UCSD-AML1 (cell line): ENCODE measurements around the gene TTC34.

Experiments
- DNase-seq: peaks from one replicate; lab custom pipeline; 2025; ENCODE audit not compliant: unreplicated experiment; lab: John Stamatoyannopoulos, UW

The TTC34 gene

DNA sequence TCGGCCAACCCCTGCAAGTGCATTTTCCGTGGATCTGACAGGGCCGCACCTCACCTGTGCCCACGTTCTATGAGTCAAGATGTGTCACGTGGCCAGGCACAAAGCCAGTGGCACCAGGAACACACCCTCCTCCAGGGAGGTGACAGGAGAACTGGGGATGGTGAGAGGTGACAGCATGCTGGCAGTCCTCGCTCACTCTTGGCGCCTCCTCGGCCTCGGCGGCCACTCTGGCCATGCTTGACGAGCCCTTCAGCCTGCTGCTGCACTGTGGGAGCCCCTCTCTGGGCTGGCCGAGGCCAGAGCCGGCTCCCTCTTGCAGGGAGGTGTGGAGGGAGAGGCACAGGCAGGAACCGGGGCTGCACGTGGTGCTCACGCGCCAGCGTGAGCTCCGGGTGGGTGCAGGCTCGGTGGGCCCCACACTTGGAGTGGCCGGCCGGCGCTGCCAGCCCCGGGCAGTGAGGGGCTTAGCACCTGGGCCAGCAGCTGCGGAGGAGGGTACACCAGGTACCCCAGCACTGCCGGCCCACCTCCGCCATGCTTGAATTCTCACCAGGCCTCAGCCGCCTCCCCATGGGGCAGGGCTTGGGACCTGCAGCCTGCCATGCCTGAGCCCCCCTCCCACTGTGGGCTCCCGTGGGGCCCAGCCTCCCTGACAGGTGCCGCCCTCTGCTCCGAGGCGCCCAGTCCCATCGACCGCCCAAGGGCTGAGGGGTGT lies 11.6 kb upstream of the TTC34 start:
- DNase-seq, result no peak

DNA sequence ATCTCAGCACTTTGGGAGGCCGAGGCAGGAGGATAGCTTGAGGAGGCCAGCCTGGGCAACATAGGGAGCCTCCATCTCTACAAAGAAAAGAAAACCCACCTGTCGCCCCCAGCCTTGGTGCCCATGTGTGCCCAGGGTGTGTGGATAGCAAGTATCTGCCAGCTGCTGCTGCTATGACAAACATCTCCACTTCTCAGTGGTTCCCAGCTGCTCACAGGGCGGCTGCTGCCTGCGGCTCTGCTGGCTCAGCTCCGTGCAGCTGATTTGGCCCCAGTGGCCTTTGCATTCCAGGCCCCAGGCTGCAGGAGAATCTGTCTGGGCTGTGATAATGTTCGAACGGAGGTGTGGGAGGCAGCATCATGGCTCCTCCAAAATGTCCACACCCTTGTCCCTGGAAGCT lies 10.6 kb upstream of the TTC34 start:
- DNase-seq, result no peak

DNA sequence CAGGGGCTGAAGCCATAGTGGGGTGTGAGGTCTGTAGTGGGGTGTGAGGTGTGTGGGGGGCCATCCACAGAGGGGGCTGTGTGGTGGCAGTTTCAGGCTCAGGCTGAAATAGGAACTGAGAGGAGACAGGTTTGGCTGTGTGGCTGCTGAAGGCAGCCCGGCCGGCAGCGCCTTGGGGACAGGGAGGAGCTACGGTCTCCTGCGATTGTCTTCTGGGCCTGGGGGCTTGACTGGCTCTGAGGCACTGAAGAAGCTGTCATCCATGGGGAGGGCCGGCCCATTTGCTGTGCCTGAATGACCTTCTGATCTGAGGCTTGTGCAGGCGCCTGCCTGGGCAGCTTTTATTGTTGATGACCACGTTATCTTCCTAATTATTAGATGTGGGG lies 10.0 kb upstream of the TTC34 start:
- no peak for DNase-seq

DNA sequence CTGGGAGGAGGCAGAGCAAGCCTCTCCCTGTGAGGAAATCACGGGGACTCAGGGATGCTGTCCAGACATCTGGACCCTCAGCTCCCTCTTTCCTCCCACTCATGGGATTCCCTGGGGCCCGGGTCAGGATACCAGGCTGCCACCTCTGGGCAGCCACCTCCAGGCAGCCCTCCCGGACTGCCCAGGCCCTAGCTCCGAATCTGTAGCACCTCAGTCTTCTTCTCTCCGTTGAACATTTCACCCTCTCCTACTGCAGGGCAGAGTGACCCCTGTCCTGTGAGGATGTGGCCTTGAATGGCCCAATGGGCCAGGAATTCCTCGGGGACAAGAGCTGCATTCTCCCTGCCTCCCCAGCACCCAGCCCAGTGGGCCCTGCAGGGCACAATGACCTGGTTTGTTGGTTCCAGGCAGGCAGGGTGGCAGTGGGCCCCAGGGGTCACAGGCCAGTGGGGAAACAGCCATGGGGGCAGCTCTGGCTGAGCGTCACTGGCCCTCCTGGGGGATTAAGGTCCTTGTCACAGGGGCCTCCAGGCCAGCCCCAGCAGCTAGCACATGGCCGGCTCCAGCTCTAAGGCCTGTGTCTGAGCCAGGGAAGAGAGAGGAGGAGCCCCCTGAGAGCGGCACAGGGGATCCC lies 9.5 kb upstream of the TTC34 start:
- no peak for DNase-seq

DNA sequence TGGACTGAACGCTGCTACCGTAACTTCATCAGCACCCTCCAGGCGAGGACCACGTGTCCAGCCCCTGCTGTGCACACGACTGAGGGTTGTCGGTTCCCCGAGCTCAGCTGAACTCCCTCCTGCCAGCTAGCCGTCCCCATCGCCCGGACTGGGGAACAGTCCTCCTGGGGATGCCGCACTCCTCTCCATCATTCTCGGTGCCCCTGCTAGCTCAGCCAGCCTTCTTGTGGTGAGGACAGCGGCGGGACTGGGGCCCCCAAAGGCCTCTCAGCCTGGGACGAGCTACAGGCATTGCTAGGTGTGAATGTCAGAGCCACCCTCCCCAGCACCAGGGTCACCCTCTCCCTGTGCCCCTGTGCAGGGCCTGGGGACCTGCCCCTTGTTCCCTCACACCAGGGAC lies 8.8 kb upstream of the TTC34 start:
- DNase-seq, result no peak

DNA sequence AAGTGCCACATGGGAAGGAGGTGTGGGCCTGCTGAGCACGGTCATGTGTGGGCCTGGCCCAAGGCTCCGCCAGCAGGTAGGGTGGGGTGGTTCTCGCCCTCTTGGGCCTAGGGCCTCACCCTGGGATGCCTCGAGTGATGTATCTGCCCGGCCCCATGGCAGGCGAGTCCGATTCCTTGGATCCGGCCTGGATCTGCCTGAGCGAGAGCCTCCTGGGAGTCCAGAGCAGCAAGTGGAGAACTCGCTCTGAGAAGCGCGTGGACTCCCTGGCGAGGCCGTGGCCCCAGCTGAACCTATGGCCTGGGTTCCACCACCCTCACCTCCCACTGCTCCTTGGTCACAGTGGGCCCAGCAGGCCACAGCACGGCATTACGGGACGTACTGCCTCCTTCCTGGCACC lies 8.2 kb upstream of the TTC34 start:
- DNase-seq, result no peak

DNA sequence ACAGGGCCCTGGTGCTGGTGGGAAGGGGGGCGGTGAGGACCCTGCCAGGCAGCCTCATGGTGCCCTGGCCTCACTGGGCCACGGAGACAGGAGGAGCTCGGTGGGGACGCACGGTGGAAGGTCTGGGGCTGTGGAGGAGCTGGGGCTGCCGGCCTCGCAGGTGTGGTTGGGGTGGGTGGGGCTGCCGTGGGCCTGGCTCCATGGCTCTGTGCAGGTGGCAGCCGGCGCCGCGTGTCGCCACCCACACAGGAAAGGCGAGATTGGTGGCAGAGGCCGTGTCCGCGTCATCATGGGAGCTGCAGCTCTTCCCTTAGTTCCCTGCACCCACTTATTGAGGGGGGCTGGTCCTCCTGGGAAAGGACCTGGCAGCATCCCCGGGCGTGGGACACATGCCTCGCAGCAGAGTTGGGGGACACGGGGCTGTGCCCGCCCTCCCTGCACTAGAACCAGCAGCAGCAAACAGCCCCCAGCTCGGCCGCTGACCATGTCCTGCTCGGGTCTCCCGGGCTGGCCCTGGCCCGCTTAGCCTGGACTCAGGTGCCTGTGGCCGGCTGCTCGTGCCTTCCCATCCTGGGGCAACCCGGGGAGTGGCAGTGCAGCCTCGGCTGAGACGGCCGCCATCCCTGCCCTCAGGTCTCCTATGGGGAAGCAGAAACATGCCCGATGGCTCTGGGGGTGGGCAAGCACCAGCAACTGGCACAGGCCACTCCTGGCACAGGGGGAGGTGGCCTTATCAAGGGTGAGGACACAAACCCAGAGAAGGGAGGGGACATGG lies 7.5 kb upstream of the TTC34 start:
- no peak for DNase-seq

DNA sequence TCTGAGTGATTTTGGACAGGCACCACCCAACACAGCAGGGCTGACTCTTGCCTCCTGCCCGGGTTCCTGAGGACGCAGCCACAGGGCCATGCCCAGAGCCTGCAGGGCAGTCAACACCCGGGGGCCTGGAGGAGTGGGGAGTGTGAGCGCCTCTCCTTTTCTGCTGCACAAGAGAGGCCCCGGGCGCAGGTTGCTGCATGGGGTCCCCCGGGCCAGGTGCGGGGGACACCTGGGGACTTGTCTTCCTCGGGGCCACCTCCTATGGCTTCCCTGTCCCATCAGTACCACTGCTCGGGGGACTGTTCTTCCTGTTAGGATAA lies 6.9 kb upstream of the TTC34 start:
- DNase-seq, result no peak

DNA sequence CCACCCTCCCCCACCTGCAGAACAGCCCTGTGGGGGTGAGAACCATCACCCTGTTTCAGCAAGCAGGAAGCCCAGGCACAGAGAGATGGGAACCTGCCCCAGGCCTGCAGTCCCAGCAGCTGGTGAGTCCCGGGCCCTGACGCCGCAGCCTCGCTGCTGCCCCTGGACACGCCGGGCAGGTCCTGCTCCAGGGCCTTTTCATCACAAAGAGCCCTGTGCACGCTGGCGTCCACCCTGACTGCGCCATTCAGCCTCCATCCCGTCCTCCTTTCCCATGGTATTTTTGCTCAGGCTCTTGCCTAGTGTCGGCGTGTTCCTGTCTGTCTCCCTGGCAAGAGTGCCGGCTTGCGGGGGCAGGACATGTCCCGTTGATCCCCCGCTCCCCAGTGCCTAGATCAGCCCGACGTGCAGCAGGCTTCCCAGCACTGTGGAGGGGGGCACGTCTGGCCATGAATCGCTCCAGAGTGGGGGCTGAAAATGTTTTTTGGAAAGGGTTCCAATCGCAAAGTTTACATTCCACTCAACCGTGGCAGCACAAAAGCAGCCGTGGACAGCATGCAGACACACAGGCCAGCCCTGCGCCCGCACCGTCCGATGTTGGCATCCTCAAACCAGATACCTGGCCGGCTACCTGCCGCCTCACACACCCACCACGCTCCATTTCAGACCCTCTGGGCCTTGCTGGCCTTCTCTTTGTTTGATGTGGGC lies 6.3 kb upstream of the TTC34 start:
- DNase-seq, result no peak

DNA sequence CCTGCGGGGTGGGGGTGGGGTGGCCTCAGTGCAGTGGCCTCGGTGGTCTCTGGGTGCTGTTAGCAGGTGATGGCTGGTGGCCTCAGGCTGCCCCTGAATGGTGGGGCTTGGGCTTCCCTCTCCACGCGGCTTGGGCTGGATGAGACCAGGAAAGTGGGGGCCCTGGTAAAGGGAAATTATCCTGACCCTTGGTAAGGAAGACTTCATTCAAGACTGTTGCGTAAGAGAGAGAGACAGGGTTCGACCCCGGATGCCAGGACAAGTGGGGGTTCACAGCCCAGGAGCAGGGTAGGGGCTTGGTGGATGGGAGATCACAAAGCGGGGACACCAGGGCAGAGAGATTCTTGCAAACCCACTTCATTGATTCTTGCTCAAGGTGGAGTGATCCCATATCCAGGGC lies 5.5 kb upstream of the TTC34 start:
- DNase-seq, result no peak

DNA sequence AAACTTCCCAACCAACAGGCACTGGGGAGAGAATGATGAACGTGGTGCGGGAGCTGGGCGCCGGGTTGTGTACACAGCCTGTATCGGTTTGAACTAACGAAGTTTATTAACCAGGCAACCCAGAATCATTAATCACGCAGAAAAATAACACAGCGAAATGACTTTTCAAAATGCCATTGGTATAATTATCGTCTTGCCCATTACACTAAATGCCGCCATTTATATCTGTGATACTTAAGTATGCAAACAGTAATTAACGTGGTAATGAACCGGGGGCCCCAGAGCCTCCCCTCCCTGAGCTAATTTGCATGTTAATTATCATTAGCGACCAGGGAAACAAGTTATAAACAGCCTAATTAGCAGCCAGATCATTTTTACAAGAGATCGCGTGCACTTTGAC lies 5.1 kb upstream of the TTC34 start:
- DNase-seq, result no peak

DNA sequence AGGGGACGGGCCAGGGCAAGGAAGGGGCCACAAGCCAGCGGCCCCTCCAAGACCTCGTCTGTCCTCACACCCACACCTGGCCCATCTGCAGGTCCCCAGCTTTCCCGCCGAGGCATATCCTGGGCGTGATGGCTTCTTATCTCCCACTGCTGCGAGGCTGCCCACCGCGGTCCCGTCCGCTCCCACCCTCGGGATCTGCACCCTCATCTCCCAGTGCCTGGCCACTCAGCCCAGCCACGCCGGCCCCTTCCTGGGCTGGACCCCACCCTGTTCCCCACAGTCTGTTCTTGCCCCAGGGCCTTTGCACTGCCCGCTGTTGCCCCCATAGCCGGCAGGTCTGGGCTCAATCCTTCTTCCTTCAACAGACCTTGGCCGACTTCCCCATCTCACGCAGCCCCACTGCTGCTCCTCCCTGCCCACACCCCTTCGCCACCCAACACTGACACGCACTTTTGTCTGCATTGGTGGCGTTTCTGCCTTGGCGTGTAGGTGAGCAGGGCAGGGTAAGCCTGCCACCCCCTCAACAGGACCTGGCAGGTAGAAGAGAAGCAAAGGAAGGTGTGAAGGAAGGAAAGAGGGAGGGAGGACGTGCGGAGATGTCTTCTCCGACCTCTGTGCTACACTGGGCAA lies 4.4 kb upstream of the TTC34 start:
- DNase-seq, result no peak

DNA sequence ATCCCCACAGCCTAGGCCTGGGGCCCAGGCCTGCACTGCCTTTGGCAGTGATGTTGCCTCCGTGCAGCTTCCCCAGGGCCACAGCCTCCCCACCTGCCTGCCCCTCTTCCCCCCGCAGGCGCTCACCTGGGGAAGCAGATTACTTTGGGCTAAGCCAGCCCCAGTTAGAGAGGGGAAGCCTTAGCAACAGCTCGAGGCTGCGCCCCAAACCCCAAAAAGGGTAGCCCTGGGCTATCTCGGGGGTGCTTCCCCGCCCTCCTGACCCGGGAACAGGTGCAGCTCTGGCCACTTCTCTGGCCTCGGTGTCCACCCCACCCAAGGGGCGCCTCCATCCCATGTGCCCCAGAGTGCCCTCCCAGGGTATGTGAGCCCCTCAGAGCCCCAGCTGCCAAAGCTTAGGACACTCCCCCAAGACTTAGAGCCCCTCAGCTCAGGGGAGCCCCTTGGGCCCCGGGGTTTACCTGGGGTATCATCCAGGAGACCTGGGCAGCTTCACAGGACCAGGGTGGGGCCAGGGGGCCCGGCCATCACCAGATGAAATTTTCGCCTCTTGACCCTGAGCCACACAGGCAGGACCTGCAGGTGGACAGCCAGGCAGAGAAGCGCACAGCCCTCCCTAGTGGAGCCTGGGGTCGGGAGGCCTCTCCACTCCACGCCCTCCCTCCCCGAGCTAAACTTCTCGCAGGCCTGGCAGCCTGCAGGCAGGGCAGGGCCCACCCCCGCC lies 3.3 kb upstream of the TTC34 start:
- no peak for DNase-seq

DNA sequence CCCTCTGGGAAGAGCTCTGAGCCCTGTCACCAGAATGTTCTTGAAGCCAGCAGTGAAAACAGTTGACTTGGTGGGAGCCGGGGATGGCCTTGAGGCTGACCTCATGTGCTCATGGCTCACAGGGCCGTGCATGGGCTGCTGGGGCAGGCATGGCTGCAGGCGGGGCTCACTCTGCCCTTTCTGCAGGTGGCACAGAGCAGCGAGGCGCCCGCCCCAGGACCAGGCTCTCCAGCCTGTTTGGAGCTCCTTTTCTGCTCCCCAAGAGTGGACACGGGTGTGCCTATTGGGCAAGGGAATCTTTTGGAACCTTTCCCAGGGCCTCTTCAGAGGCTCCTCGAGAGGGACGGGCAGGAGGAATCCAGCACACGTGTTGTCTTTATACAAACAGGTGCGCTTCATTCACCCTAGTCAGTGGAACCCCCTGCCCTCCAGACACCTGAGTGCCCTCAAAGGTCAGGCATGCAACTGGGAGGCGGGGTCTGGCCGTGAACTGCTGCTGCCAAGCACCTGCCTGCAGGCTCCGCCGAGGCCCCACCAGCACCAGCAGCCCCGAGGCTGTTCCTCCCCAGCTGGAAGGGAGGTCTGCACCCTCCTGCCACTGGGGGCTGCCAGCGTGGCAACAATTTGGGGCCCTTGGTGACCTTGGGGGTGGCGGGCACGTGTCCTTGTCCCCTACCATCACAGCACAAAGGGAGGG lies 2.6 kb upstream of the TTC34 start:
- no peak for DNase-seq

DNA sequence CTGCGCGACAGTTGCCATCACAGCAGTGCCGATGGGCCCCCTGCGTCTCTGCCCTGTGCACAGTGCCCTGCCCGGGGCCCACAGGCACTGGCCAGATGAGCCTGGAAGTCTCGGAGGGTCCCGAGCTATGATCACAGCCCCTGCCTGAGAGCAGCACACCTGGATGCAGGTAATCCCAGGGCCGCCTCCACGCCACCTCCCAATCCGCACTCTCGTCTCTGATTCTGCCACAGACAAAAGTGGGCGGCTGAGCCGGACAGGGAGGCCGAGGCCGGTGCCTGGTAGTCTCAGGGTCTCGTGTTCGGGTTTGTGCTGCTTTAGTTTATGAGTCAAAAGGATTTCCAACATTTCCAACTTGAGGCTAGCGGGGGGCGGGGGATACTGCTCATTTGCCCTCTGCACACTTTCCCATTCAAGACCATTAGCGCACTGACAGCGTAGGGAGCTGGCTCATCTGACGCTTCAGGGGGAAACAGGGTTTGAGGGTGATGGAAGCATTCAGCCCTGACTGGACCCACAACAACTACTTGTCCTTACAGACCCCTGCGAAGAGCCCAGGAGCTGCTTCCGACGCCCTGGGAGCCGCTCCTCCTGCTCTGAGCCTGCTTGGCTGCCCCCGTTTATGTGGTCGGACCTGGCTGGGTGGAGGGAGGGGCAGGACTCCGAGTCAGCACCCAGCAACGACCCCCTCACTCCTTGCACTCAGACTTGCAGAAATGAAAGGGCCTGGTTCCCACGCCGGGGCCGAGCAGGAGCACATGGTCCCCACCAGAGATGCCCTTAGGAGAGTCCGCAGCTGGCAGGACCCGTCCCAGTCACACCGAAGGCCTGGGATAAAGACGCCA lies 1.8 kb upstream of the TTC34 start:
- DNase-seq, result no peak

DNA sequence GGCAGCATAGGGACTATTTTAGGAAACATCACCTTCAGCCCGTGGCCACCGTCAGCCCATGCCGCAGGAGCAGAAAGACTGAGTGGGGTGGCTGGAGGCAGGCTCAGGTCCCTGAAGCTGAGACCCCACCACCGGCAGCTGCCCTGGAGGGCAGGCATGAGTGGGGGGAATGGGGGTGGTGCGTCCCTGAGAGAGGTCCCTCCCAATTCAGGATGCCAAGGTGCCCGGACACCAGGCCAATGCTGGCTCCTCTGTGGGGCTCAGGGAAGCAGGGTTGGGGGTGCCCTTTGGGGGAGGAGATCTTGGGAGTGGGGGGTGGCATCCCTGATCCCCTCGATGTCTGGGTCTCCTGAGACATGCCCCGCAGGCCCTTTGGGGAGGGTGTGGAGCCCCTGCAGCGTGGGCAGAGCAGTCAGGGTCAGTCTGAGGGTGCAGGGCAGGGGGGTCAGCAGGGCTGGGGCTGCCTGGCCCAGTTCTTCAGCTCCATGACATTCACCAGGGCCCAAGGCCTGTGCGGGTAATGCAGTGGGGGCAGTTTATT lies 998 bp upstream of the TTC34 start:
- no peak for DNase-seq

DNA sequence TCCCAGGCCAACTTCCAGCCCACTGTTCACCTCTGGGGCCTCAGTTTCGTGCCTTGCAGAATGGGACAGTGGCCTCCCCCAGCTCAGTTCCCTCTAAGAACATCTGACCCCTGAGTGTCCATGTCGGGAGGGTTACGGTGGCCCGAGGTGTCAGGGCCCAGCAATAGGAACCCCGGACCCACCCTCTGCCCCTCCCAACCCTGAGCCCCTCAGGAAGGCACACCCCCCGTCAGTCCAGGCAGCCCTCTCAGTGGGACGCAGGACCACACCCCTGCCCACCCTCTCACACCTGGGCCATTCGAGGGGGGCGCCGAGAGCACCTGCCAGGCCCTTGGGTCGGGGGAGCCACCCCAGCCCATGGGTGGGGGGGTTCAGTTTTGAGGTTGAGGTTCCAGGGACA lies 447 bp downstream of the TTC34 start:
- DNase-seq, result no peak

DNA sequence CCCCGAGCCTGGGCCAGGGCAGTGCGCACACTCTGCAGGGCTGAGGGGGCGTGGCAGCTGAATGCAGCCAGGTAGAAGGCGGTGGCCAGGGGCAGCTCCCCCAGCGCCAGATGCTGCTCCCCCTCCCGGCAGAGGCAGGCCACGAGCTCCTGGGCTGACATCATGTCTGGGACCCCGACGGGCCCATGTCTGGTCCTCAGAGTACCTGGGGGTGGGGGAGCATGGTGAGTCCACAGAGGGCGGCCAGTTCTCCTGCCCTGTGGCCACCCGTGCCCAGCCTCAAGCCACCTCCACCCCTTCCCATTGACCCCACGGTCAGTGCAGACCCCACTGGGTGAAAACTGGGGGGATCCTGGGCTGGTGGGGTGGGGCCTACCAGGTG lies 838 bp downstream of the TTC34 start:
- DNase-seq, result no peak
